Measurements from ENCODE around the gene LEFTY1. TPM values are rescaled to one million over a fixed set of nuclear protein-coding genes. Genes with fewer than 3 reads are reported as not detected.

Gene LEFTY1
- total RNA-seq, 2 experiments from 2014 or later = 0.09 to 1.0 TPM

- no peak overlapping the region for H3K4me2 ChIP-seq (ENCODE audit: low read length)
- no peak overlapping the region for H3K4me3 ChIP-seq (ENCODE audit: low read depth, low read length, poor library complexity, severe bottlenecking)
- peaks cover 49% of the 10 kb centered on the region for H3K4me1 ChIP-seq (ENCODE audit: insufficient read depth, low read length, poor library complexity, severe bottlenecking)
- ChIA-PET POLR2A (interaction anchor here (1.0 kb wide), 1 partner anchor 365 kb away, joined by 3 read pairs; no protein-coding TSS in a partner anchor), CTCF (ENCODE audit: unreplicated experiment) (interaction anchor here (0.5 kb wide), 1 partner anchor 371 kb away, joined by 3 read pairs; no protein-coding TSS in a partner anchor)
- H3K27ac ChIP-seq (ENCODE audit: low read depth, low read length, poor library complexity, severe bottlenecking) = no peak overlapping the region
- intact Hi-C loops (cut with micrococcal nuclease; ENCODE audit: unreplicated experiment) = loop anchor here (1.0 to 5.0 kb wide), 2 partner anchors 193 to 291 kb away; partner anchors contain the start of gene ENAH
- TF ChIP-seq EZH2phosphoT487 (IDR thresholded peaks at IDR 0.05; ENCODE audit: borderline replicate concordance, low read depth, low read length) (no peak), CTCF (conservative IDR thresholded peaks at IDR 0.05; ENCODE audit: low read length) (peak; percentile 83)
- no peak overlapping the region for H2AFZ ChIP-seq (ENCODE audit: low read length)
- H3K36me3 ChIP-seq (ENCODE audit: insufficient read depth, low read length) = peaks cover 19% of the 10 kb centered on the region
- peak; percentile 74 for DNase-seq (ENCODE audit: low spot score)
- no peaks in the 10 kb centered on the region for H3K79me2 ChIP-seq (ENCODE audit: insufficient read depth, low read depth, low read length)
- BruUV-seq (replicated peaks) = no TSS peak
- peaks cover 6% of the 10 kb centered on the region; the same call in 1 of the 2 replicates for H3K9me3 ChIP-seq (ENCODE audit: low read length)
- H4K20me1 ChIP-seq (ENCODE audit: insufficient read depth, low read length) = no peaks in the 10 kb centered on the region
- no peaks in the 10 kb centered on the region for H3K9me2 ChIP-seq (ENCODE audit: insufficient read depth, low read length)
Measured at GRCh38 chr1:225845571-225846259, 43.2 kb downstream of the LEFTY1 start.

GRCh38 chr1:225845097-225845496 lies 43.8 kb downstream of the LEFTY1 start:
- H3K27ac ChIP-seq (ENCODE audit: low read depth, low read length, poor library complexity, severe bottlenecking) = no peak overlapping the region
- H3K4me3 ChIP-seq (ENCODE audit: low read depth, low read length, poor library complexity, severe bottlenecking) = no peak overlapping the region
- peaks cover 1% of the 10 kb centered on the region; the same call in 1 of the 2 replicates for H3K9me3 ChIP-seq (ENCODE audit: low read length)
- peaks cover 13% of the 10 kb centered on the region for H3K36me3 ChIP-seq (ENCODE audit: insufficient read depth, low read length)
- no peak overlapping the region for H3K4me2 ChIP-seq (ENCODE audit: low read length)
- H2AFZ ChIP-seq (ENCODE audit: low read length) = no peak overlapping the region
- no peaks in the 10 kb centered on the region for H3K79me2 ChIP-seq (ENCODE audit: insufficient read depth, low read depth, low read length)
- DNase-seq (ENCODE audit: low spot score) = no peak
- no TSS peak for BruUV-seq (replicated peaks)
- POLR2A ChIA-PET = no interaction called here
- TF ChIP-seq EZH2phosphoT487 (IDR thresholded peaks at IDR 0.05; ENCODE audit: borderline replicate concordance, low read depth, low read length) = no peak
- no peak for TF ChIP-seq CTCF (conservative IDR thresholded peaks at IDR 0.05; ENCODE audit: low read length)
- CTCF ChIA-PET (ENCODE audit: unreplicated experiment) = no interaction called here
- peaks cover 46% of the 10 kb centered on the region for H3K4me1 ChIP-seq (ENCODE audit: insufficient read depth, low read length, poor library complexity, severe bottlenecking)
- no peaks in the 10 kb centered on the region for H3K9me2 ChIP-seq (ENCODE audit: insufficient read depth, low read length)
- intact Hi-C loops (cut with micrococcal nuclease; ENCODE audit: unreplicated experiment) = loop anchor here (1.0 to 5.0 kb wide), 2 partner anchors 193 to 291 kb away; partner anchors contain the start of gene ENAH
- H4K20me1 ChIP-seq (ENCODE audit: insufficient read depth, low read length) = no peaks in the 10 kb centered on the region

Data from OCI-LY7 (cell line).